Pancreas (tissue), 10 donors: Measurements from ENCODE around the gene RASSF8. TPM values are rescaled to one million over a fixed set of nuclear protein-coding genes. Genes with fewer than 3 reads are reported as not detected.

Experiments
- ATAC-seq, 4 donors: fragments of 200-7000 bp; cut with Tn5 transposase; one replicate each; pipeline versions ENCODE4 v1.8.0 to v1.9.1; 2020; ENCODE audit warnings: mild to moderate bottlenecking in 4 of 4, moderate library complexity in 4 of 4
- DNase-seq, 6 donors: peaks; one replicate each; pipeline ENCODE4 v3.0.0-alpha.2; 2020
- FAIRE-seq: peaks from 2 replicates; lab custom pipeline; 2012; peaks lifted over from hg19 to GRCh38; lab: Jason Lieb, UNC
- H3K27ac ChIP-seq, 4 donors: fragments of 200-600 bp; sonication (generic); 1 replicate in 3 of 4; 2 replicates in 1 of 4; pipeline versions ENCODE4 v1.5.0 to v1.8.0; 2020
- H3K27me3 ChIP-seq, 4 donors: fragments of 200-600 bp; one replicate each; pipeline ENCODE4 v1.8.0; 2021
- H3K36me3 ChIP-seq, 3 donors: fragments of 200-600 bp; sonication (generic) in 1 of 3; one replicate each; pipeline versions ENCODE4 v1.5.0 to v1.8.0; 2020 to 2021
- H3K4me1 ChIP-seq, 3 donors: fragments of 200-600 bp; one replicate each; pipeline ENCODE4 v1.8.0; 2021
- H3K4me3 ChIP-seq, 4 donors: fragments of 200-600 bp; sonication (generic) in 2 of 4; one replicate each; pipeline versions ENCODE4 v1.5.0 to v1.8.0; 2020 to 2021
- H3K9me3 ChIP-seq, 4 donors: fragments of 200-600 bp; one replicate each; pipeline ENCODE4 v1.8.0; 2021
- CTCF ChIP-seq, 4 donors: fragments of 200-600 bp; sonication (generic) in 3 of 4; IDR thresholded peaks; one replicate each; pipeline versions ENCODE4 v1.5.0 to v1.8.0; 2021; ENCODE audit warnings: antibody characterized with exemption in 4 of 4
- WGBS, 2 donors: extraction: QIAGEN DNeasy Blood & Tissue Kit; methylation state at CpG; one replicate each; pipeline ENCODE4 v1.1.7; 2013; 5-methylcytosine and 5-hydroxymethylcytosine counted together
- intact Hi-C, 3 donors: fragments of 100-400 bp; cut with DNase I; formaldehyde crosslinking; loops; one replicate each; pipeline versions ENCODE4 v1.11.1 to v1.14.2; 2022
- polyA plus RNA-seq, 2 donors: library from polyadenylated mRNA; stranded (reverse); fragments of 200-250 nt; gene quantifications; one replicate each; pipeline ENCODE4 v1.2.3, GENCODE V29; 2013
- total RNA-seq, 6 donors: library from RNA; stranded (reverse); fragmentation: NEBNext Ultra II Directional in 4 of 6; extraction: Animal tissue kit (Norgen Biotek cat#: 25700) in 4 of 6; gene quantifications; one replicate each; pipeline versions ENCODE4 v1.2.1 to v1.2.4, GENCODE V29; 2021 to 2023
- donor health status: healthy with polysubstance abuse.
- donor health status: DM: no; HTN: no; CAD: no; lungs with moderate emphysema.
- donor health status: DM: no; HTN: no; CAD: no.
- donor health status: control.
- donor health status: control.
- donor health status: Bipolar disorder and iron deficiency.
- donor health status: DM: yes; HTN: yes; CAD: no.
- donor health status: DM: no; HTN: no; CAD: no.
- donor health status: DM: no; HTN: no; CAD: no.
- donor health status: DM: yes; HTN: yes; CAD: no.

Gene RASSF8
- total and polyA plus RNA-seq, 8 donors, result 4.3 to 25.0 (median 7.4) TPM

- Histone ChIP-seq H3K27ac (peak overlapping the region; percentile 1 to 68 (median 33)), H3K9me3 (no peaks in the 10 kb centered on the region), H3K27me3 (no peaks in the 10 kb centered on the region), H3K4me1 (peaks cover 9 to 12% (median 9%) of the 10 kb centered on the region in 3 donors), H3K4me3 (no peak overlapping the region), H3K36me3 (no peaks in the 10 kb centered on the region)
- ATAC-seq (peak in 3 of 4 donors; percentile 31 to 68 (median 54)), DNase-seq (no peak), FAIRE-seq (no peak)
- no peak for TF ChIP-seq CTCF (IDR thresholded peaks at IDR 0.05)
- WGBS, 2 donors, result 13 to 14% methylated on average over 8 of the region's 8 CpGs
- intact Hi-C loops, result no loop called here
Observed at GRCh38 chr12:26100666-26101349, 142.3 kb downstream of the RASSF8 start.

GRCh38 chr12:26101350-26101734 is 142.9 kb downstream of the RASSF8 start:
- Histone ChIP-seq H3K27me3 (no peaks in the 10 kb centered on the region), H3K4me1 (peaks cover 9 to 12% (median 9%) of the 10 kb centered on the region in 3 donors), H3K27ac (peak overlapping the region; percentile 1 to 68 (median 33)), H3K9me3 (no peaks in the 10 kb centered on the region), H3K36me3 (no peaks in the 10 kb centered on the region), H3K4me3 (no peak overlapping the region)
- TF ChIP-seq CTCF (IDR thresholded peaks at IDR 0.05), result no peak
- intact Hi-C loops, result no loop called here
- WGBS, 2 donors, result 4 to 11% methylated on average over 3 of the region's 3 CpGs
- ATAC-seq (peak; percentile 84 to 92 (median 88)), FAIRE-seq (no peak), DNase-seq (peak in 3 of 6 donors; percentile 73 to 77 (median 74))

GRCh38 chr12:26101763-26102162 is 143.3 kb downstream of the RASSF8 start:
- no peak for FAIRE-seq
- H3K4me3 ChIP-seq, result no peak overlapping the region
- peaks cover 9 to 12% (median 9%) of the 10 kb centered on the region in 3 donors for H3K4me1 ChIP-seq
- TF ChIP-seq CTCF (IDR thresholded peaks at IDR 0.05), result no peak
- no peaks in the 10 kb centered on the region for H3K9me3 ChIP-seq
- no peak for DNase-seq
- intact Hi-C loops, result no loop called here
- WGBS, 2 donors, result 32 to 34% methylated on average over 4 of the region's 4 CpGs
- peak overlapping the region in 3 of 4 donors; percentile 6 to 68 (median 60) for H3K27ac ChIP-seq
- H3K36me3 ChIP-seq, result no peaks in the 10 kb centered on the region
- ATAC-seq, result no peak
- no peaks in the 10 kb centered on the region for H3K27me3 ChIP-seq

GRCh38 chr12:26102953-26103352 is 144.5 kb downstream of the RASSF8 start:
- FAIRE-seq (no peak), DNase-seq (no peak), ATAC-seq (no peak)
- TF ChIP-seq CTCF (IDR thresholded peaks at IDR 0.05), result no peak
- H3K36me3 ChIP-seq, result no peaks in the 10 kb centered on the region
- no peaks in the 10 kb centered on the region for H3K9me3 ChIP-seq
- intact Hi-C loops, result no loop called here
- H3K27ac ChIP-seq, result no peak overlapping the region
- no peak overlapping the region for H3K4me3 ChIP-seq
- no peaks in the 10 kb centered on the region for H3K27me3 ChIP-seq
- H3K4me1 ChIP-seq, result peaks cover 9 to 12% (median 9%) of the 10 kb centered on the region in 3 donors
- 83 to 90% methylated on average over 5 of the region's 5 CpGs for WGBS, 2 donors

- Histone ChIP-seq H3K27ac (no peak overlapping the region), H3K9me3 (no peaks in the 10 kb centered on the region), H3K4me3 (no peak overlapping the region), H3K36me3 (no peaks in the 10 kb centered on the region), H3K4me1 (peaks cover 6 to 7% (median 6%) of the 10 kb centered on the region in 3 donors), H3K27me3 (no peaks in the 10 kb centered on the region)
- WGBS, 2 donors, result 65 to 69% methylated on average over 4 of the region's 4 CpGs
- TF ChIP-seq CTCF (IDR thresholded peaks at IDR 0.05), result no peak
- FAIRE-seq, result no peak
- intact Hi-C loops, result no loop called here
- DNase-seq, result no peak
- ATAC-seq, result no peak
Observed at GRCh38 chr12:26106347-26106746, 147.9 kb downstream of the RASSF8 start.
